A673 (cell line): ENCODE results near the gene PNPLA6. TPM values are rescaled to one million over a fixed set of nuclear protein-coding genes. Genes with fewer than 3 reads are reported as not detected.

ENCODE experiments used
- BruUV-seq: library from RNA; stranded (reverse); fragments of 400-500 nt; replicated peaks from 2 replicates; lab custom pipeline; 2021; lab: Mats Ljungman, UMichigan
- CTCF ChIA-PET: fragments of 300-600 bp; sonication (Branson Sonifier 250); formaldehyde crosslinking; loops from one replicate; lab custom pipeline; 2022; ENCODE audit warnings: antibody characterized with exemption; lab: Charles Lee
- POLR2A ChIA-PET: fragments of 300-600 bp; sonication (Branson Sonifier 250); formaldehyde crosslinking; loops from one replicate; lab custom pipeline; 2022; ENCODE audit warnings: antibody characterized with exemption; ENCODE audit not compliant: low non-redundant PET; lab: Charles Lee
- DNase-seq: peaks from one replicate; pipeline ENCODE4 v3.0.0-alpha.2; 2015; ENCODE audit warnings: low spot score
- H3K27ac ChIP-seq: fragments of 200-600 bp; sonication (generic); 2 replicates; pipeline ENCODE4 v1.5.1; 2016; ENCODE audit warnings: mixed run types, low read depth, mild to moderate bottlenecking, mixed read lengths, antibody characterized with exemption, low read length; ENCODE audit not compliant: poor library complexity, severe bottlenecking
- H3K27me3 ChIP-seq: fragments of 200-600 bp; sonication (generic); replicated peaks from 2 replicates; pipeline ENCODE4 v1.6.1; 2017; ENCODE audit warnings: mixed run types, low read depth, mild to moderate bottlenecking, mixed read lengths, antibody characterized with exemption, low read length; ENCODE audit not compliant: insufficient read depth, poor library complexity
- H3K36me3 ChIP-seq: fragments of 200-600 bp; sonication (generic); 2 replicates; pipeline ENCODE4 v1.6.1; 2016; ENCODE audit warnings: mixed run types, mild to moderate bottlenecking, mixed read lengths, antibody characterized with exemption, low read length; ENCODE audit not compliant: insufficient read depth, poor library complexity, severe bottlenecking
- H3K4me1 ChIP-seq: fragments of 200-600 bp; sonication (generic); 2 replicates; pipeline ENCODE4 v1.6.1; 2017; ENCODE audit warnings: mixed run types, mild to moderate bottlenecking, mixed read lengths, antibody characterized with exemption, low read length; ENCODE audit not compliant: insufficient read depth, poor library complexity, severe bottlenecking
- H3K4me3 ChIP-seq: fragments of 200-600 bp; sonication (generic); 2 replicates; pipeline ENCODE4 v1.5.1; 2016; ENCODE audit warnings: low read depth, mixed run types, mild to moderate bottlenecking, mixed read lengths, low read length; ENCODE audit not compliant: poor library complexity, severe bottlenecking
- H3K9me3 ChIP-seq: fragments of 200-600 bp; sonication (generic); 2 replicates; pipeline ENCODE4 v1.6.1; 2016; ENCODE audit warnings: mixed run types, low read depth, mild to moderate bottlenecking, mixed read lengths, antibody characterized with exemption, low read length; ENCODE audit not compliant: poor library complexity, severe bottlenecking
- CTCF ChIP-seq: fragments of 300-800, 200-600 bp; sonication (generic); conservative IDR thresholded peaks from 2 replicates; pipeline ENCODE4 v1.5.1; 2017; ENCODE audit warnings: low read depth, mild to moderate bottlenecking, antibody characterized with exemption, low read length, moderate library complexity, mixed read lengths
- EZH2 ChIP-seq: fragments of 200-600 bp; sonication (generic); IDR thresholded peaks from 2 replicates; pipeline ENCODE4 v1.6.1; 2017; ENCODE audit warnings: borderline replicate concordance, low read depth, mild to moderate bottlenecking, mixed read lengths, antibody characterized with exemption, low read length; ENCODE audit not compliant: poor library complexity, severe bottlenecking
- intact Hi-C: fragments of 100-400 bp; cut with micrococcal nuclease; formaldehyde crosslinking; loops from one replicate; pipeline ENCODE4 v1.10.0; 2022; ENCODE audit not compliant: unreplicated experiment
- total RNA-seq: library from RNA; stranded (reverse); gene quantifications from 2 replicates; pipeline ENCODE4 v1.2.3, GENCODE V29; 2021

The PNPLA6 gene
- total RNA-seq, 1 experiment from 2014 or later = 70.4 TPM

GRCh38 chr19:7603919-7604318 lies 68.4 kb downstream of the PNPLA6 start:
- ChIA-PET CTCF (no interaction called here), POLR2A (no interaction called here)
- no peak for TF ChIP-seq EZH2
- TF ChIP-seq CTCF = no peak
- intact Hi-C loops = no loop called here
- BruUV-seq = no TSS peak
- H3K4me3 ChIP-seq = no peak overlapping the region
- DNase-seq = no peak
- no peaks in the 10 kb centered on the region for H3K9me3 ChIP-seq
- H3K4me1 ChIP-seq = no peaks in the 10 kb centered on the region
- no peaks in the 10 kb centered on the region for H3K36me3 ChIP-seq
- no peaks in the 10 kb centered on the region for H3K27me3 ChIP-seq
- no peak overlapping the region for H3K27ac ChIP-seq

- Histone ChIP-seq H3K36me3 (no peaks in the 10 kb centered on the region), H3K27me3 (no peaks in the 10 kb centered on the region), H3K9me3 (no peaks in the 10 kb centered on the region), H3K4me3 (no peak overlapping the region), H3K4me1 (no peaks in the 10 kb centered on the region), H3K27ac (no peak overlapping the region)
- TF ChIP-seq EZH2 = no peak
- TF ChIP-seq CTCF = no peak
- POLR2A ChIA-PET = no interaction called here
- intact Hi-C loops = no loop called here
- BruUV-seq = no TSS peak
- DNase-seq = peak; percentile 64
- CTCF ChIA-PET = interaction anchor here (0.6 kb wide), 1 partner anchor 75 kb away, joined by 3 read pairs; the partner anchor contains the start of gene TRAPPC5
Observed at GRCh38 chr19:7605490-7606222, 70.1 kb downstream of the PNPLA6 start.

GRCh38 chr19:7606289-7606688 lies 70.8 kb downstream of the PNPLA6 start:
- no TSS peak for BruUV-seq
- ChIA-PET POLR2A (no interaction called here), CTCF (no interaction called here)
- intact Hi-C loops = no loop called here
- Histone ChIP-seq H3K27me3 (no peaks in the 10 kb centered on the region), H3K4me3 (no peak overlapping the region), H3K4me1 (no peaks in the 10 kb centered on the region), H3K9me3 (no peaks in the 10 kb centered on the region), H3K36me3 (no peaks in the 10 kb centered on the region), H3K27ac (no peak overlapping the region)
- DNase-seq = no peak
- TF ChIP-seq CTCF = no peak
- no peak for TF ChIP-seq EZH2
